GM19455 (cell line): ENCODE data around the gene SPECC1.
"Not testable (repeated sequence)": the region's sequence is repeated elsewhere in the genome, so short reads cannot be mapped to it uniquely, and the experiment has no call there.

ENCODE experiments used
- ATAC-seq: cut with Tn5 transposase; IDR thresholded peaks from one replicate; pipeline ENCODE4 v1.9.1; 2021; ENCODE audit not compliant: unreplicated experiment

Gene SPECC1

GRCh38 chr17:20092261-20092867 lies 83.2 kb downstream of the SPECC1 start:
- no peak for ATAC-seq

DNA sequence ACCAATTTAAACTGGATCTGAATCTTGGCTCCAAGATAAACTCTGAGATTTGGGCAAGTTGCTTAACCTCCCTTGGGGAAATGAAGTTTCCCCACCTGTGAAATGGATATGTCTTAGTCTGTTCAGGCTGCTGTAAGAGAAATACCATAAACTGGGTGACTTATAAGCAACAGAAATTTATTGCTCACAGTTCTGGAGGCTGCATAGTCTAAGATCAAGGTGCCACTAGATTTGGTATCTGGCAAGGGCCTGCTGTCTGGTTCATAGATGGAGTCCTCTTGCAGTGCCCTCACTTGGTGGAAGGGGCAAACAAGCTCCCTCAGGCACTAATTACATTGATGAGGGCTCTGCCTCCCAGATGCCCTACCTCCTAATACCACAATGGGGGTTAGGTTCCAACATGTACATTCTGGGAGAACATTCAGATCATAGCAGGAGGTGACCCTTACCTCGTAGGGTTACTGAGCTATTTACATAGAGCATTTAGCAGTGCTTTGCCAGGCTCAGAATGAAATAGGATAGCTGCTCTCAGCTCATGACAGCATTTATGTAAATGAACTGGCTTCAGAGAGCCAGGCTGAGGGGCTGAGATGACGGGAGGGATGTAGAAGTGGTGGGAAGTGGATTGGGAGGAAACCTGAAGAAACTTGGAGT lies 83.9 kb downstream of the SPECC1 start:
- no peak for ATAC-seq

DNA sequence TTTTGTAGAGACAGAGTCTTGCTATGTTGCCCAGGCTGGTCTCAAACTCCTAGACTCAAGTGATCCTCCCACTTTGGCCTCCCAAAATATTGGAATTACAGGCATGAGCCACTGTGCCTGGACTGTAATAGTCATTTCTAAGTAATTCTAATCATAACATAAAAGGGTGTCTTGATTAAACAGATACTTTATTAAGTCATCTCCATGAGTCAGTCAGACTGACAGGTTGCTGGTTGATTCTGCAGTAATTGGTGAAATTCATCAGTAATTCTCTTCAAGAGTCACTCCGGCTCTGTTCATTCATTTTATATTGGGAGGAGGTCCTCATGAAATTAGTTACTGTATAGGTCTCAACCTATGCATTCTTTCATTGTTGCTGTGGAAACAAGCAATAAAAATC lies 85.6 kb downstream of the SPECC1 start:
- ATAC-seq: no peak

DNA sequence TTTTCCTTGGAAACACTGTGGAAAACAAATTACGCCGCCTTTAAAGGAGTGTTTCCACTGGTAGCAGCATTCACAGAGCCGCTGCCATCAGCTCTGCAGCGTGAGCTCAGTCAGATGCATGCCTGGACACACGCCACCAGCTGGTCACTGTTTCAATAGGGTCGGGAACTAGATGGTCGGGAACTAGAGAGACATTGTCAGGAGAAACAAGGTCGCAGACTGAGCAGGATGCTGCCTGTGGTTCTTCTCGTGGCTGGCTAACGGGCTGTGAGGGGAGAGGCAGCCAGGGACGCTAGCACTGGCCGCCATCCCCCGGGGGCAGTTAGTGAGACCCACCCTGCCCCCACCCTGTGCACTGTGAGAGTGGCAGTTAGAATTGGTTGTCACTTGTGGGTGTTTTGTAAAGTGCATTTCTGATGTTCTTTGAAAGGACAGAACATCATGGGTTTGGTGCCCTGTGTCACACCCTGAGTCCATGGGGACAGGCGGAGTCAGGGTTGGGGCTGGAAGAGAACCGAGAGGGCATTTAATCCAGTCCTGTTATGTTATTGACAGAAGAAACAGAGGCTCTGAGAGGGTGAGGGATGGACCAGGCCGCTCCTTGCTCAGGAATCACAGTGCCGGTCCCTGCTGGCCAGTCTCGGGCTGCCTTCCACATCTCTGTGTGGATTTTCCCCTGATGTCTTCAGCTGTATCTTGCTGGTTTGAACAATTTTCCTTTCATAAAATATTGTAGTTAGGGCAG lies 86.3 kb downstream of the SPECC1 start:
- ATAC-seq: no peak

- no peak for ATAC-seq
Observed at GRCh38 chr17:20096430-20096829, 87.3 kb downstream of the SPECC1 start.

- ATAC-seq: no peak
Observed at GRCh38 chr17:20097330-20097729, 88.2 kb downstream of the SPECC1 start.

GRCh38 chr17:20098314-20098713 lies 89.2 kb downstream of the SPECC1 start:
- no peak for ATAC-seq

- ATAC-seq: not testable (repeated sequence)
Observed at GRCh38 chr17:20100806-20101205, 91.6 kb downstream of the SPECC1 start.

DNA sequence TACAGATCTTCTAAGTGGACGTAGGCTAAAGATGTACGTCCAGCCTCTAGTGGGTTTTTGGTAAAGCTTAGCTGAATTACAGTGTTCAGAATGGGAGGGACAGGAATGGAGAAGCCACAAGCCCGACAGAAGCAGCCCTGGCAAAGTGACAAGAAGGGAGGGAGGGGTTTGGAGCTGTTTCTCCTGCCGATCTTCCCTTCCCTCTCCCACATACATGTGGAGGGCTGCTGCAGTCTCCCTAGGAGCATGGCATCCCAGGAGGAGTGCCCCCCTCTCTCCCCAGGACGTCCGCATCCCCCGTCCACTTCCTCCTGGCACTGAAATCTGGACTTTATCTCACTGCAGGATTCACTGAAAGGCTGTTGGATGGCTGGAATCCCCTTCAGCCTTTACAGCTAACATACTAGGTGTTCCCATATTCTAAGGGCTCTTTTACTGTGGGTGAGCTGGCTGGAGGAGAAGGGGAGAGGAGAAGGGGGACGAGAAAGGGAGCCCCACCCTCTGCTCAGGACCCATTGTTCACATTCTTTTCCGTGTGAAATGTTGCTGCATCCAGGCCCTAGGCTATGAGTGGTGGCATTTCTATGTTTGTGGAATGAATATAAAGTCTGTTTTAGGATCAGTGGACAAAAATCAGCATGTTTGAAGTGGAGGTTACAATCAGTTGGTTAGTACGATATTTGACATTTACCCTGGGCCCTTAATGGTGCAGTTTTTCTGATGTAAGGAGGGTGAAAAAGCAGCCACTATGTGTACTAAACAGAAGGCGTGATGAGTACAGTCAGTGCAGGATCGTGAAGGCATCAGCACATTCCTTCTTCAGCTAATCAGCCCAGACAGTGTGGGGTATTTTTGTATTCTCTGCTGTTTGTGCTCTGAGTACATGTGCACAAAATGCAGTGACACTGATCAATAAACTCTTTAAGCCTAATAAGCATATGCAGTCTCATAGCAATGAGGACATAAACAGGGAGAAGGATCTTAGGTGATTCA lies 94.6 kb downstream of the SPECC1 start:
- no peak for ATAC-seq

DNA sequence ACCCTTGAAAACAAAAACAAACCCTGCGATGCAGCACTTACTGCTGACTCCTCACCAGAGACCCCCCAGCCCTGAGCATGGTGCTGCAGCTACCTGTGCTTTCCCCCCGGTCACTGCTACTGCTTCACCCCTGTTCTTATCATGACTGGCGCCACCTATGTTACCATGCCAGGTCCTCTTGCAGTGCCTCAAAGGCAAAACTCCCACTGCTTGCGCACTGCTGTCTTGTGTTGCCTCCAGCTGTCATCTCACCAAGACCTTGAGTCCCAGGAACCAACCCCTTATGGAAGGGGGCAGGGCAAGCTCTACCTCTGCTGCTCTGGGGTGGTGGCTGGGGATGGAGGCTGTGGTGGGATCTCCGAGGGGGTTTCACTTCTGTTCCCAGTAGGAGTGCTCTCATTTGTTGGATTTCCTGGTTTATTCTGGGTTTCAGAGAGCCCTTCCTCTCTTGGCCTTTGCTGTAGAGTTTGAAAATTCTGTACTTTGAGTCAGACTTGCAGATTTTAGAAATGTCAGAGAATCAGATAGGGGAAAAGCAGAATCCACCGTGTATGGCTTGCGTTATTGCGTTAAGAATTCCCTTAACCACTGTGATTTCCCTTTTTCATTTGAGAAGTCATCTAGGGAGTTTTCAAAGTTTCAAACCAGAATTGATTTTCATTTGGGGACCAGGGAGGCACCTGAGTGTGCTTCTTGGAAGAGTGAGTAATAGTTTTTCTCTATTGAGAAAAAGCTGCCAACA lies 96.6 kb downstream of the SPECC1 start:
- no peak for ATAC-seq

DNA sequence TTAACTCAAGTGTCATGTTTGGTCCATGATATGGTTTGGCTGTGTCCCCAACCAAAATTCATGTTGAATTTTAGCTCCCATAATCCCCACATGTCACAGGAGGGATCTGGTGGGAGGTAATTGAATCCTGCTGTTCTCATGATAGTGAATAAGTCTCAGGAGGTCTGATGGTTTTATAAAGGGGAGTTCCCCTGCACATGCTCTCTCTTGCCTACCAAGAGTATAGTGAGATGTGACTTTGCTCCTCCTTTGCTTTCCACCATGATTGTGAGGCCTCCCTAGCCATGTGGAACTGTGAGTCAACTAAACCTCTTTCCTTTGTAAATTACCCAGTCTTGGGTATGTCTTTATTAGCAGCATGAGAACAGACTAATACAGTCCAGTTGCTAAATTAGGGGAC lies 97.3 kb downstream of the SPECC1 start:
- ATAC-seq: not testable (repeated sequence)

DNA sequence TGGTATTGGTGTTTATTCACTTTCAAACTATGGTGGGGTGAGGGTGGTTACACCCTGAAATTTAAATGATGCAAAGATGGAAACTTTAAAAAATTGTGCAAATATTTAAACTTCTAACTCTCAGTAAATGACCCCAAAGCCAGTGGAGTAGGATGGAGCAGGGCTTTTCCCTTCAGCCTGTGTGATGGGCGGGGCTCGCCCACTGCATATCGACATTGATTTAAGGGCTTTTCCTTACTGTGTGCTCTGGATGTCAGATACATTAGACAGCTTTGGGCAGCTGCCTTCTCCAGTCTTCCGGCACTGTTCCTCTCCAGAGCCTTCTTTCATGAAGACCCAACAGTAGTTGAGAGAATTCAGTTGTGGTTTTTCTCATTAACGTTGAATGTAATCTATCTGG lies 99.9 kb downstream of the SPECC1 start:
- no peak for ATAC-seq

DNA sequence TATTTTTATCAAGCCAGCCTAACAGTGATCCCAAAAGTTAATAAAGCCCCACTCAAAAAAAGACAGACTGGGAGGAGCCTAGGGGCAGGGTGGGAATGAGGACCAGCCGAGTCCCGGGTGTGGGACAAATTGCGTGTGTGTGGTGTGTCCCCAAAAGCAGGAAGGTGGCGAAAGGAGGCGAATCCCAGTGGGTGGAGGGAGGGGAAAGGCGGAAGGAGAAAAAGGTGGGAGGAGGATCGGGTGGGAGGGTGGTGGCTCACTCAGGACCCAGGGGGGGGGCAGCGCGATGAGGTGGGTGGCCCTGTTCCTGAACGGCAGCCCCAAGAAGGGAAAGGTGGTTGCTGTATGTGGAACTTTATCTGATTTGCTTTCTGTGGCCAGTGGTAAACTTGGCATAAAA lies 102.4 kb downstream of the SPECC1 start:
- no peak for ATAC-seq

GRCh38 chr17:20114466-20114865 lies 105.3 kb downstream of the SPECC1 start:
- ATAC-seq: no peak

- no peak for ATAC-seq
Observed at GRCh38 chr17:20116683-20117309, 107.6 kb downstream of the SPECC1 start.

DNA sequence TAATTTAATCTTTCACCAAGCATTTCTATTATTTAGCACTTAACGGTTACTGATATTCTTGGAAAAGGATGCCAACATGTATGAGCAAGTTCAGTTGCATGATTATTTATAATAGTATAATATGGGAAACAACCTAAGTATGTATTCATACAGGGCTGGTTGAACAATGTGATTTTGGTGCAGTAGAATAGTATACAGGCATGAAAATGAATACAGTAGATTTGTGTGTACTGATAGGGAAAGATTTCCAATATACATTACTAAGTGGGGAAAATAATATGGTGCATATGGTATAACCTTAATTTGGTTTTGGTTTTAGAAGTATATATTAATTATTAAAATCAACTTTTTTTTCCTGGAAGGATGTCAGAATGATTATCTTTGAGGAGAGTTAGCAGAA lies 109.1 kb downstream of the SPECC1 start:
- ATAC-seq: no peak

DNA sequence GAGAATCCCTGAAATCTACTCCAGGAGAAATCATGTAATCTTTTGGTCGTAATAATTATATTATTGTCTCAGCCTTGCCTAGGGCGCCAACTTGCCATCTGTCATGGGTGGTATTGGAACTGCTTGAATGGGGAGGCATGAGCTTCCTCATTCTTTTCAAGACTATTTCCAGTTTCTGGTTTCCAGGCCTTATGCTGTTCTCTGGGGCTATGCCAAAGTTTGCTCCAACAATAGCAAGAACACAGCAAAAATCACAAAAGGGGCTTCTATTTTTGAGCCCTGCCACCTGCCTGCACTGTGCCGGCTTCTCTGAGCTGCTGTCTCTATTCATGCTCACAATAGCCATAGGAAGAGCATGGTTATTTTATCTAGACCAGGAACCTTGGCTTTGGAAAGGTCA lies 111.7 kb downstream of the SPECC1 start:
- no peak for ATAC-seq

- no peak for ATAC-seq
Observed at GRCh38 chr17:20121359-20122253, 112.4 kb downstream of the SPECC1 start.
